Ovary (tissue), 3 donors: ENCODE measurements around the gene ZNF592.

ENCODE experiments used
- CTCF ChIP-seq, 3 donors: fragments of 450-650 bp in 2 of 3; fragments of 200-600 bp in 1 of 3; IDR thresholded peaks; one replicate each; pipeline versions ENCODE4 v1.5.1 to v1.8.0; 2016 to 2022; ENCODE audit warnings: antibody characterized with exemption in 3 of 3, mild to moderate bottlenecking in 1 of 3
- EP300 ChIP-seq: sonication (generic); formaldehyde crosslinking; IDR thresholded peaks from one replicate; pipeline ENCODE4 v1.6.1; 2017; ENCODE audit warnings: antibody characterized with exemption
- donor health status: DM: no; HTN: no; CAD: no.

GRCh38 chr15:84759018-84759417 is 10.6 kb downstream of the ZNF592 start:
- TF ChIP-seq CTCF (IDR thresholded peaks at IDR 0.05): no peak
- no peak for TF ChIP-seq EP300
